IMR-90 (cell line): ENCODE results near the gene TOMM7. TPM values are rescaled to one million over a fixed set of nuclear protein-coding genes. Genes with fewer than 3 reads are reported as not detected.

Experiments
- ATAC-seq: fragments of 200-7000 bp; cut with Tn5 transposase; 2 replicates; pipeline ENCODE4 v1.9.1; 2020; ENCODE audit warnings: low read depth, mild to moderate bottlenecking, moderate library complexity
- BruUV-seq: library from RNA; stranded (reverse); fragments of 400-500 nt; replicated peaks from 2 replicates; lab custom pipeline; 2021; lab: Mats Ljungman, UMichigan
- CTCF ChIA-PET: fragments of 300-600 bp; formaldehyde crosslinking; extraction: SDS; loops from one replicate; lab custom pipeline; 2021; ENCODE audit warnings: antibody characterized with exemption; lab: Yijun Ruan, JAX
- POLR2A ChIA-PET: fragments of 300-600 bp; sonication (Branson Sonifier 250); formaldehyde crosslinking; loops from one replicate; lab custom pipeline; 2022; ENCODE audit warnings: antibody characterized with exemption; ENCODE audit not compliant: unreplicated experiment; lab: Charles Lee
- DNase-seq: peaks from one replicate; pipeline ENCODE4 v3.0.0; 2013
- H2AFZ ChIP-seq: replicated peaks from 2 replicates; pipeline ENCODE3; 2013; ENCODE audit warnings: low read length, mild to moderate bottlenecking; ENCODE audit not compliant: poor library complexity
- H2AK5ac ChIP-seq: 2 replicates; pipeline ENCODE4 v1.6.1; 2013; ENCODE audit warnings: low read depth, low read length, inconsistent platforms
- H2AK9ac ChIP-seq: replicated peaks from 2 replicates; pipeline ENCODE3; 2013; ENCODE audit warnings: mild to moderate bottlenecking, low read depth, low read length, moderate library complexity; ENCODE audit not compliant: poor library complexity
- H2BK120ac ChIP-seq: 2 replicates; pipeline ENCODE4 v1.6.1; 2013; ENCODE audit warnings: low read depth, low read length, inconsistent platforms
- H2BK15ac ChIP-seq: 3 replicates; pipeline ENCODE4 v1.6.1; 2013; ENCODE audit warnings: low read depth, low read length, inconsistent platforms
- H2BK20ac ChIP-seq: 2 replicates; pipeline ENCODE4 v1.6.1; 2013; ENCODE audit warnings: low read depth, mild to moderate bottlenecking, inconsistent platforms, low read length, moderate library complexity
- H2BK5ac ChIP-seq: 2 replicates; pipeline ENCODE4 v1.6.1; 2013; ENCODE audit warnings: mild to moderate bottlenecking, low read depth, low read length, inconsistent platforms; ENCODE audit not compliant: poor library complexity, severe bottlenecking
- H3K14ac ChIP-seq: replicated peaks from 2 replicates; pipeline ENCODE4 v1.6.1; 2013; ENCODE audit warnings: low read depth, low read length, inconsistent platforms
- H3K18ac ChIP-seq: 2 replicates; pipeline ENCODE4 v1.6.1; 2013; ENCODE audit warnings: low read depth, low read length, control low read depth
- H3K23ac ChIP-seq: 2 replicates; pipeline ENCODE4 v1.6.1; 2013; ENCODE audit warnings: low read depth, low read length, inconsistent platforms
- H3K27ac ChIP-seq: 2 replicates; pipeline ENCODE4 v1.5.1; 2013; ENCODE audit warnings: mild to moderate bottlenecking, control low read depth, low read length; ENCODE audit not compliant: insufficient read depth
- H3K27me3 ChIP-seq: 2 replicates; pipeline ENCODE4 v1.6.1; 2013; ENCODE audit warnings: low read length; ENCODE audit not compliant: control insufficient read depth, insufficient read depth
- H3K36me3 ChIP-seq: 2 replicates; pipeline ENCODE4 v1.6.1; 2013; ENCODE audit warnings: low read length, mixed read lengths; ENCODE audit not compliant: control insufficient read depth, insufficient read depth
- H3K4ac ChIP-seq: 2 replicates; pipeline ENCODE4 v1.6.1; 2013; ENCODE audit warnings: low read depth, low read length, inconsistent platforms
- H3K4me1 ChIP-seq: 2 replicates; pipeline ENCODE4 v1.6.1; 2013; ENCODE audit warnings: low read length, mixed read lengths; ENCODE audit not compliant: control insufficient read depth, insufficient read depth
- H3K4me2 ChIP-seq: 2 replicates; pipeline ENCODE4 v1.6.1; 2013; ENCODE audit warnings: low read depth, mild to moderate bottlenecking, control low read depth, low read length, moderate library complexity
- H3K4me3 ChIP-seq: 2 replicates; pipeline ENCODE4 v1.5.1; 2013; ENCODE audit warnings: low read depth, mild to moderate bottlenecking, control low read depth, low read length, moderate library complexity; ENCODE audit not compliant: insufficient read depth
- H3K56ac ChIP-seq: 2 replicates; pipeline ENCODE4 v1.6.1; 2013; ENCODE audit warnings: low read length, inconsistent platforms; ENCODE audit not compliant: insufficient read depth; ENCODE audit errors: extremely low read depth
- H3K79me1 ChIP-seq, 2 experiments: 2 replicates each; pipeline ENCODE4 v1.6.1; 2013; ENCODE audit warnings: low read length in 2 of 2, inconsistent platforms in 1 of 2, low read depth in 1 of 2
- H3K9ac ChIP-seq: 2 replicates; pipeline ENCODE4 v1.6.1; 2013; ENCODE audit warnings: low read depth, low read length, control low read depth
- H3K9me1 ChIP-seq: 2 replicates; pipeline ENCODE4 v1.6.1; 2013; ENCODE audit warnings: low read length, inconsistent platforms; ENCODE audit not compliant: insufficient read depth
- H3K9me3 ChIP-seq: 2 replicates; pipeline ENCODE4 v1.6.1; 2013; ENCODE audit warnings: low read length; ENCODE audit not compliant: control insufficient read depth, insufficient read depth
- H4K20me1 ChIP-seq: 2 replicates; pipeline ENCODE4 v1.6.1; 2013; ENCODE audit warnings: low read length, inconsistent platforms; ENCODE audit not compliant: insufficient read depth
- H4K5ac ChIP-seq: 2 replicates; pipeline ENCODE4 v1.6.1; 2013; ENCODE audit warnings: mild to moderate bottlenecking, low read depth, low read length, control low read depth
- H4K8ac ChIP-seq, 2 experiments: 2 replicates each; pipeline ENCODE4 v1.6.1; 2013; ENCODE audit warnings: low read depth in 2 of 2, low read length in 2 of 2, control low read depth in 1 of 2, inconsistent platforms in 1 of 2
- H4K91ac ChIP-seq: 2 replicates; pipeline ENCODE4 v1.6.1; 2013; ENCODE audit warnings: low read depth, low read length, inconsistent platforms; ENCODE audit not compliant: insufficient read depth
- CEBPB ChIP-seq: IDR thresholded peaks from 2 replicates; pipeline ENCODE4 v1.6.1; 2012; ENCODE audit warnings: low read depth, low read length, improper control_type of control experiment
- FOS ChIP-seq: fragments of 150-350 bp; IDR thresholded peaks from 2 replicates; pipeline ENCODE4 v1.6.1; 2016; ENCODE audit warnings: low read depth, low read length
- MAZ ChIP-seq: IDR thresholded peaks from 2 replicates; pipeline ENCODE4 v1.6.1; 2012; ENCODE audit warnings: low read depth, mild to moderate bottlenecking, low read length, improper control_type of control experiment, moderate library complexity, borderline replicate concordance
- MXI1 ChIP-seq: IDR thresholded peaks from 2 replicates; pipeline ENCODE4 v1.6.1; 2012; ENCODE audit warnings: low read depth, mild to moderate bottlenecking, low read length, moderate library complexity, borderline replicate concordance
- RCOR1 ChIP-seq: IDR thresholded peaks from 2 replicates; pipeline ENCODE4 v1.6.1; 2012; ENCODE audit warnings: mild to moderate bottlenecking, low read length, improper control_type of control experiment; ENCODE audit not compliant: insufficient replicate concordance
- SMC3 ChIP-seq: fragments of 150-350 bp; IDR thresholded peaks from 2 replicates; pipeline ENCODE4 v1.6.1; 2016; ENCODE audit warnings: low read depth, mild to moderate bottlenecking, antibody characterized with exemption, low read length, moderate library complexity
- WGBS, 2 experiments: methylation state at CpG; one replicate each; pipeline versions ENCODE4 v1.1.5 to v1.1.7; 2013; ENCODE audit warnings: missing lambda C conversion rate in 2 of 2; ENCODE audit not compliant: insufficient read length in 1 of 2; ENCODE audit errors: extremely low coverage in 2 of 2; 5-methylcytosine and 5-hydroxymethylcytosine counted together
- dilution Hi-C: fragments of 300-500 bp; cut with HindIII; formaldehyde crosslinking; loops from one replicate; pipeline ENCODE4 v1.14.3; 2018; ENCODE audit warnings: low sequenced_read_pairs; ENCODE audit not compliant: unreplicated experiment
- in situ Hi-C: fragments of 300-500 bp; cut with MboI; formaldehyde crosslinking; loops from 3 replicates; pipeline ENCODE4 v1.14.3; 2019; ENCODE audit warnings: low sequenced_read_pairs, inconsistent platforms, mixed read lengths
- intact Hi-C: fragments of 100-400 bp; cut with micrococcal nuclease; formaldehyde crosslinking; loops from 2 replicates; pipeline ENCODE4 v1.10.0; 2022
- polyA plus RNA-seq, 3 experiments: library from polyadenylated mRNA; depleted of rRNA; stranded (reverse); fragments of >200 nt; gene quantifications; 2 replicates each; pipeline ENCODE4 v1.2.3, GENCODE V29; 2012; ENCODE audit warnings: low replicate concordance in 1 of 3
- total RNA-seq: library from RNA; depleted of rRNA; stranded (reverse); fragments of >200 nt; gene quantifications from 2 replicates; pipeline ENCODE4 v1.2.3, GENCODE V29; 2012
- TF ChIP-seq, protein P1 (sequence below): fragments of 150-350 bp; IDR thresholded peaks from 2 replicates; pipeline ENCODE4 v1.6.1; 2017; ENCODE audit warnings: mild to moderate bottlenecking, antibody characterized with exemption, low read length, low read depth
- TF ChIP-seq, protein P2 (sequence below): fragments of 150-350 bp; IDR thresholded peaks from 2 replicates; pipeline ENCODE4 v1.6.1; 2016; ENCODE audit warnings: low read depth, mild to moderate bottlenecking, low read length, moderate library complexity, borderline replicate concordance

TOMM7 gene
- total and polyA plus RNA-seq, 2 of the 4 experiments (the other 2 are of a cell fraction), result 67.2 to 727 TPM

- no peak overlapping the region for H2AFZ ChIP-seq
- H3K36me3 ChIP-seq, result no peaks in the 10 kb centered on the region
- POLR2A ChIA-PET, result no interaction called here
- H2AK9ac ChIP-seq, result no peak overlapping the region
- intact Hi-C loops (no loop called here), dilution Hi-C loops (no loop called here), in situ Hi-C loops (no loop called here)
- H4K8ac ChIP-seq, result peak overlapping the region in 1 of 2 experiments; percentile 48; a peak in 2 of 4 replicates
- H2AK5ac ChIP-seq, result 0 out of 2 replicates have a peak overlapping the region, but pooled peaks have one; percentile 7
- H4K91ac ChIP-seq, result no peak overlapping the region
- H3K4me3 ChIP-seq, result no peak overlapping the region
- H3K23ac ChIP-seq, result no peak overlapping the region
- H3K4me1 ChIP-seq, result peaks cover 12% of the 10 kb centered on the region
- no peaks in the 10 kb centered on the region for H4K20me1 ChIP-seq
- no peak overlapping the region for H3K56ac ChIP-seq
- no peak overlapping the region; the same call in 1 of the 2 replicates for H3K9ac ChIP-seq
- H3K79me1 ChIP-seq, result no peaks in the 10 kb centered on the region
- peak overlapping the region; percentile 57; the same call in 1 of the 2 replicates for H3K27ac ChIP-seq
- H2BK120ac ChIP-seq, result peak overlapping the region; percentile 36; the same call in 1 of the 2 replicates
- TF ChIP-seq MXI1, result no peak
- TF ChIP-seq, protein P1, sequence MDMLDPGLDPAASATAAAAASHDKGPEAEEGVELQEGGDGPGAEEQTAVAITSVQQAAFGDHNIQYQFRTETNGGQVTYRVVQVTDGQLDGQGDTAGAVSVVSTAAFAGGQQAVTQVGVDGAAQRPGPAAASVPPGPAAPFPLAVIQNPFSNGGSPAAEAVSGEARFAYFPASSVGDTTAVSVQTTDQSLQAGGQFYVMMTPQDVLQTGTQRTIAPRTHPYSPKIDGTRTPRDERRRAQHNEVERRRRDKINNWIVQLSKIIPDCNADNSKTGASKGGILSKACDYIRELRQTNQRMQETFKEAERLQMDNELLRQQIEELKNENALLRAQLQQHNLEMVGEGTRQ, result no peak
- TF ChIP-seq CEBPB, result no peak
- no peak for TF ChIP-seq RCOR1
- TF ChIP-seq, protein P2, sequence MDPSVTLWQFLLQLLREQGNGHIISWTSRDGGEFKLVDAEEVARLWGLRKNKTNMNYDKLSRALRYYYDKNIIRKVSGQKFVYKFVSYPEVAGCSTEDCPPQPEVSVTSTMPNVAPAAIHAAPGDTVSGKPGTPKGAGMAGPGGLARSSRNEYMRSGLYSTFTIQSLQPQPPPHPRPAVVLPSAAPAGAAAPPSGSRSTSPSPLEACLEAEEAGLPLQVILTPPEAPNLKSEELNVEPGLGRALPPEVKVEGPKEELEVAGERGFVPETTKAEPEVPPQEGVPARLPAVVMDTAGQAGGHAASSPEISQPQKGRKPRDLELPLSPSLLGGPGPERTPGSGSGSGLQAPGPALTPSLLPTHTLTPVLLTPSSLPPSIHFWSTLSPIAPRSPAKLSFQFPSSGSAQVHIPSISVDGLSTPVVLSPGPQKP, result no peak
- no peak for TF ChIP-seq FOS
- no peak for TF ChIP-seq MAZ
- no peak for TF ChIP-seq SMC3
- no peaks in the 10 kb centered on the region for H3K9me3 ChIP-seq
- peak overlapping the region; percentile 89 for H3K4me2 ChIP-seq
- no peak overlapping the region for H3K14ac ChIP-seq
- H2BK20ac ChIP-seq, result peak overlapping the region; percentile 27; the same call in 1 of the 2 replicates
- DNase-seq, result no peak
- no CpG with 5 or more reads among the region's 2 CpGs for WGBS, 2 experiments
- BruUV-seq, result no TSS peak
- H3K9me1 ChIP-seq, result peaks cover 6% of the 10 kb centered on the region
- peak overlapping the region; percentile 91; the same call in 1 of the 2 replicates for H4K5ac ChIP-seq
- peak overlapping the region; percentile 8; the same call in 1 of the 2 replicates for H3K4ac ChIP-seq
- no peak for ATAC-seq
- H3K18ac ChIP-seq, result peak overlapping the region; percentile 52; the same call in 1 of the 2 replicates
- no peak overlapping the region for H2BK15ac ChIP-seq
- H2BK5ac ChIP-seq, result peak overlapping the region; percentile 1
- H3K27me3 ChIP-seq, result no peaks in the 10 kb centered on the region
- CTCF ChIA-PET, result no interaction called here
Measured at GRCh38 chr7:22833113-22833855, 10.6 kb upstream of the TOMM7 start.
